GM19238 (cell line): Measurements from ENCODE around the gene CPSF2.

Experiments
- DNase-seq: peaks from one replicate; pipeline ENCODE4 v3.0.0; 2011; ENCODE audit warnings: low spot score; ENCODE audit not compliant: insufficient read length

The CPSF2 gene

GRCh38 chr14:92121670-92122350 lies at the start of gene CPSF2, which contains the start of gene NDUFB1:
Gene CPSF2, plus strand, starts transcription at chr14:92121969. Its CDS starts 9,016 bp downstream, at chr14:92130985.
Gene NDUFB1, minus strand, starts transcription at chr14:92121706. Its CDS starts 4,069 bp downstream, at chr14:92117637.
- DNase-seq = peak; percentile 86

- no peak for DNase-seq
These were observed 47.2 kb upstream of the CPSF2 start for GRCh38 chr14:92074555-92074954.

- DNase-seq = no peak
These were observed 33.3 kb upstream of the CPSF2 start for GRCh38 chr14:92088494-92088893.

- DNase-seq = no peak
These were observed 28.4 kb upstream of the CPSF2 start for GRCh38 chr14:92093320-92093719.

- DNase-seq = no peak
These were observed 22.0 kb upstream of the CPSF2 start for GRCh38 chr14:92099802-92100201.

- no peak for DNase-seq
These were observed 18.3 kb upstream of the CPSF2 start for GRCh38 chr14:92103363-92103989.

GRCh38 chr14:92105073-92105892 lies 16.5 kb upstream of the CPSF2 start:
- DNase-seq = no peak

- no peak for DNase-seq
These were observed 16.0 kb upstream of the CPSF2 start for GRCh38 chr14:92105893-92106142.

GRCh38 chr14:92106143-92106926 lies 15.4 kb upstream of the CPSF2 start, which contains the start of gene ATXN3:
Gene ATXN3, minus strand, starts transcription at chr14:92106582. Its CDS starts 30 bp downstream, at chr14:92106552.
- DNase-seq = peak; percentile 94

- DNase-seq = no peak
These were observed 13.2 kb upstream of the CPSF2 start for GRCh38 chr14:92108345-92109254.

GRCh38 chr14:92109490-92109889 lies 12.3 kb upstream of the CPSF2 start:
- no peak for DNase-seq

GRCh38 chr14:92121207-92121669 lies 531 bp upstream of the CPSF2 start:
- DNase-seq = no peak

GRCh38 chr14:92122351-92122677 lies 545 bp downstream of the CPSF2 start:
- DNase-seq = no peak

GRCh38 chr14:92122761-92123160 lies 992 bp downstream of the CPSF2 start:
- no peak for DNase-seq

- DNase-seq = no peak
These were observed 12.7 kb downstream of the CPSF2 start for GRCh38 chr14:92134456-92134855.

GRCh38 chr14:92135269-92135668 lies 13.5 kb downstream of the CPSF2 start:
- DNase-seq = no peak

GRCh38 chr14:92143309-92143708 lies 21.5 kb downstream of the CPSF2 start:
- DNase-seq = no peak

GRCh38 chr14:92143962-92144361 lies 22.2 kb downstream of the CPSF2 start:
- no peak for DNase-seq

GRCh38 chr14:92144708-92145107 lies 22.9 kb downstream of the CPSF2 start:
- no peak for DNase-seq

- no peak for DNase-seq
These were observed 31.8 kb downstream of the CPSF2 start for GRCh38 chr14:92153581-92153980.
